H1 (cell line): ENCODE data around the gene CCDC138.

Experiments used
- RBBP5 ChIP-seq: IDR thresholded peaks from 2 replicates; pipeline ENCODE4 v1.7.1; 2012; ENCODE audit warnings: low read depth, mild to moderate bottlenecking, inconsistent platforms, low read length, moderate library complexity, borderline replicate concordance
- SRF ChIP-seq: IDR thresholded peaks from 2 replicates; pipeline ENCODE4 v1.6.1; 2011; ENCODE audit warnings: mild to moderate bottlenecking, low read depth, low read length, moderate library complexity
- ZNF274 ChIP-seq: IDR thresholded peaks from 2 replicates; pipeline ENCODE4 v1.7.0; 2012; ENCODE audit warnings: low read length, borderline replicate concordance; ENCODE audit errors: extremely low read depth

DNA sequence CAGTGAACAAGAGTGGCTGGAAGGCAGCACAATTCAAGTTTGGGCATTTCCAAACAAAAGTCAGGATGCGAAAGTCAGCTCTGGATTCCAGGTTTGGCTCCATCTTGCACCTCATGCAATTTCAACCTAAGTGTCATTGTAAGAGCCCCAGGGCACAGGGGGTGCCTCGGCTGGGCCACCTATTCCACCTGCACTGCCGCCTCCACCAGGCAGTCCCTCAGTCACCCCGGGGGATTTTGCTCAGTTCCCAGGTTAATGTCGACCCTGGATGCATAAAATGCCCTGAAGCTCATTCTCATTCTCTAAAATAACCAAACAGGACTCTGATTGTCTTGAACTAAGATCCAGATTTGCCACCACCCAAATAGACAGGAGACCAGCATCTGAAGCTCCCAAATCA, 124.8 kb downstream of the CCDC138 start:
- TF ChIP-seq RBBP5 (no peak), SRF (no peak), ZNF274 (no peak)
